ENCODE data around the gene RCHY1. TPM values are rescaled to one million over a fixed set of nuclear protein-coding genes. Genes with fewer than 3 reads are reported as not detected.

RCHY1 gene
- total RNA-seq, 1 experiment from 2014 or later, result 17.1 TPM

DNA sequence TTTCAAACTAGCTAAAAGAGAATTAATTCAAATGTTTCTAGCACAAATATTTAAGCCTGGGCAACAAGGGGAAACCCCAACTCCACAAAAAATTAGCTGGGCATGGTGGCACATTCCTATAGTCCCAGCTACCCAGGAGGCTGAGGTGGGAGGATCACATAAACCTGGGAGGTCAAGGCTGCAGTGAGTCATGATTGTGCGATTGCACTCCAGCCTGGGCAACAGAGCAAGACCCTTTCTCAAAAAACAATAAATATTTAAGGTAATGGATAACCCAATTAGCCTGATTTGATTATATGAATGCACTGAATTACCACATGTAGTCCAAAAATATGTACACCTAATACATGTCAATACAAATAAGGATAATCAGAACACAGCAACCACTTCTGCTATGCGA, 14.3 kb downstream of the RCHY1 start:
- in situ Hi-C loops (cut with HindIII; ENCODE audit: low pct_unique_long_range_greater_than_20kb, low sequenced_read_pairs) (no loop called here), intact Hi-C loops (cut with micrococcal nuclease; ENCODE audit: unreplicated experiment) (no loop called here)
- TF ChIP-seq POLR2AphosphoS5 (IDR thresholded peaks at IDR 0.05; ENCODE audit: low read depth, low read length), result no peak
- TF ChIP-seq, protein P1, sequence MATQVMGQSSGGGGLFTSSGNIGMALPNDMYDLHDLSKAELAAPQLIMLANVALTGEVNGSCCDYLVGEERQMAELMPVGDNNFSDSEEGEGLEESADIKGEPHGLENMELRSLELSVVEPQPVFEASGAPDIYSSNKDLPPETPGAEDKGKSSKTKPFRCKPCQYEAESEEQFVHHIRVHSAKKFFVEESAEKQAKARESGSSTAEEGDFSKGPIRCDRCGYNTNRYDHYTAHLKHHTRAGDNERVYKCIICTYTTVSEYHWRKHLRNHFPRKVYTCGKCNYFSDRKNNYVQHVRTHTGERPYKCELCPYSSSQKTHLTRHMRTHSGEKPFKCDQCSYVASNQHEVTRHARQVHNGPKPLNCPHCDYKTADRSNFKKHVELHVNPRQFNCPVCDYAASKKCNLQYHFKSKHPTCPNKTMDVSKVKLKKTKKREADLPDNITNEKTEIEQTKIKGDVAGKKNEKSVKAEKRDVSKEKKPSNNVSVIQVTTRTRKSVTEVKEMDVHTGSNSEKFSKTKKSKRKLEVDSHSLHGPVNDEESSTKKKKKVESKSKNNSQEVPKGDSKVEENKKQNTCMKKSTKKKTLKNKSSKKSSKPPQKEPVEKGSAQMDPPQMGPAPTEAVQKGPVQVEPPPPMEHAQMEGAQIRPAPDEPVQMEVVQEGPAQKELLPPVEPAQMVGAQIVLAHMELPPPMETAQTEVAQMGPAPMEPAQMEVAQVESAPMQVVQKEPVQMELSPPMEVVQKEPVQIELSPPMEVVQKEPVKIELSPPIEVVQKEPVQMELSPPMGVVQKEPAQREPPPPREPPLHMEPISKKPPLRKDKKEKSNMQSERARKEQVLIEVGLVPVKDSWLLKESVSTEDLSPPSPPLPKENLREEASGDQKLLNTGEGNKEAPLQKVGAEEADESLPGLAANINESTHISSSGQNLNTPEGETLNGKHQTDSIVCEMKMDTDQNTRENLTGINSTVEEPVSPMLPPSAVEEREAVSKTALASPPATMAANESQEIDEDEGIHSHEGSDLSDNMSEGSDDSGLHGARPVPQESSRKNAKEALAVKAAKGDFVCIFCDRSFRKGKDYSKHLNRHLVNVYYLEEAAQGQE (IDR thresholded peaks at IDR 0.05; ENCODE audit: insufficient read depth in 1 of 2, low read depth in 2 of 2, low read length in 1 of 2), result no peak
- TF ChIP-seq, protein P2, sequence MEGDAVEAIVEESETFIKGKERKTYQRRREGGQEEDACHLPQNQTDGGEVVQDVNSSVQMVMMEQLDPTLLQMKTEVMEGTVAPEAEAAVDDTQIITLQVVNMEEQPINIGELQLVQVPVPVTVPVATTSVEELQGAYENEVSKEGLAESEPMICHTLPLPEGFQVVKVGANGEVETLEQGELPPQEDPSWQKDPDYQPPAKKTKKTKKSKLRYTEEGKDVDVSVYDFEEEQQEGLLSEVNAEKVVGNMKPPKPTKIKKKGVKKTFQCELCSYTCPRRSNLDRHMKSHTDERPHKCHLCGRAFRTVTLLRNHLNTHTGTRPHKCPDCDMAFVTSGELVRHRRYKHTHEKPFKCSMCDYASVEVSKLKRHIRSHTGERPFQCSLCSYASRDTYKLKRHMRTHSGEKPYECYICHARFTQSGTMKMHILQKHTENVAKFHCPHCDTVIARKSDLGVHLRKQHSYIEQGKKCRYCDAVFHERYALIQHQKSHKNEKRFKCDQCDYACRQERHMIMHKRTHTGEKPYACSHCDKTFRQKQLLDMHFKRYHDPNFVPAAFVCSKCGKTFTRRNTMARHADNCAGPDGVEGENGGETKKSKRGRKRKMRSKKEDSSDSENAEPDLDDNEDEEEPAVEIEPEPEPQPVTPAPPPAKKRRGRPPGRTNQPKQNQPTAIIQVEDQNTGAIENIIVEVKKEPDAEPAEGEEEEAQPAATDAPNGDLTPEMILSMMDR (IDR thresholded peaks at IDR 0.05), result no peak
- no peak for TF ChIP-seq TCF7L2 (IDR thresholded peaks at IDR 0.05; ENCODE audit: low read depth, low read length)
- no peak for TF ChIP-seq SIN3A (IDR thresholded peaks at IDR 0.05; ENCODE audit: borderline replicate concordance, insufficient read depth, low read depth, low read length)
- no peak overlapping the region for H3K4me3 ChIP-seq (ENCODE audit: low read depth in 2 of 2, low read length in 2 of 2)
- no peaks in the 10 kb centered on the region for H3K4me1 ChIP-seq (ENCODE audit: control insufficient read depth, insufficient read depth, low read length)
- ChIA-PET CTCF (no interaction called here), POLR2A (no interaction called here)
- H3K9me3 ChIP-seq (ENCODE audit: control insufficient read depth, insufficient read depth, low read depth, low read length), result no peaks in the 10 kb centered on the region
- H3K27ac ChIP-seq (ENCODE audit: low read length), result no peak overlapping the region
- no TSS peak for BruUV-seq (replicated peaks)
- H3K36me3 ChIP-seq (ENCODE audit: control insufficient read depth, insufficient read depth, low read length), result no peaks in the 10 kb centered on the region; the same call in 1 of the 2 replicates
- DNase-seq (ENCODE audit: low read depth, low spot score), result no peak
- no peak for ATAC-seq
- H3K27me3 ChIP-seq (ENCODE audit: control insufficient read depth, insufficient read depth, low read length), result no peaks in the 10 kb centered on the region

DNA sequence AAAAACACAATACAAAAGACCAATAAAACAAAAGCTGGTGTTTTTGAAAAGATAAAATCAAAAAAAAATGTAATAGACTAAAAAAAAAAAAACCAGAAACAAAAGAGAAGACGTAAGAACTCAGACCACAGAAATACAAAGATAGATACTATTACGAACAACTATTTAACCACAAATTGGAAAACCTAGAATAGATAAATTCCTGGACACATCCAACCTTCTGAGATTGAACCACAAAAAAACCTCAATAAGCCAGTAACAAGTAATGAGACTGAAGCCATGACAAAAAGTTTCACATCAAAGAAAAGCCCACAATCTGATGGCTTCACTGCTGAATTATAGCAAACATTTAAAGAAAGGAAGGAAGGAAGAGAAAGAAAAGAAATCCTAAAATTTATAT, 16.2 kb downstream of the RCHY1 start:
- intact Hi-C loops (cut with micrococcal nuclease; ENCODE audit: unreplicated experiment), result no loop called here
- in situ Hi-C loops (cut with HindIII; ENCODE audit: low pct_unique_long_range_greater_than_20kb, low sequenced_read_pairs), result no loop called here
- DNase-seq (ENCODE audit: low read depth, low spot score) (no peak), ATAC-seq (no peak)
- ChIA-PET CTCF (no interaction called here), POLR2A (no interaction called here)
- Histone ChIP-seq H3K4me3 (ENCODE audit: low read depth in 2 of 2, low read length in 2 of 2) (no peak overlapping the region), H3K27ac (ENCODE audit: low read length) (no peak overlapping the region), H3K27me3 (ENCODE audit: control insufficient read depth, insufficient read depth, low read length) (no peaks in the 10 kb centered on the region), H3K36me3 (ENCODE audit: control insufficient read depth, insufficient read depth, low read length) (no peaks in the 10 kb centered on the region; the same call in 1 of the 2 replicates), H3K4me1 (ENCODE audit: control insufficient read depth, insufficient read depth, low read length) (no peaks in the 10 kb centered on the region), H3K9me3 (ENCODE audit: control insufficient read depth, insufficient read depth, low read depth, low read length) (no peaks in the 10 kb centered on the region)
- no TSS peak for BruUV-seq (replicated peaks)
- TF ChIP-seq TCF7L2 (IDR thresholded peaks at IDR 0.05; ENCODE audit: low read depth, low read length) (no peak), POLR2AphosphoS5 (IDR thresholded peaks at IDR 0.05; ENCODE audit: low read depth, low read length) (no peak), SIN3A (IDR thresholded peaks at IDR 0.05; ENCODE audit: borderline replicate concordance, insufficient read depth, low read depth, low read length) (no peak)
- TF ChIP-seq, protein P1 (IDR thresholded peaks at IDR 0.05; ENCODE audit: insufficient read depth in 1 of 2, low read depth in 2 of 2, low read length in 1 of 2), result no peak
- TF ChIP-seq, protein P2 (IDR thresholded peaks at IDR 0.05), result no peak

Measured in Panc1 (cell line).